Caco-2 (cell line): ENCODE data around the gene GIGYF1. TPM values are rescaled to one million over a fixed set of nuclear protein-coding genes. Genes with fewer than 3 reads are reported as not detected.
A peak's percentile ranks its signal among the peaks of the same experiment; 100 is the strongest.

Source experiments
- BruUV-seq: library from RNA; stranded (reverse); fragments of 400-500 nt; replicated peaks from 2 replicates; lab custom pipeline; 2021; lab: Mats Ljungman, UMichigan
- CTCF ChIA-PET: fragments of 300-600 bp; sonication (Branson Sonifier 250); formaldehyde crosslinking; loops from one replicate; lab custom pipeline; 2022; ENCODE audit warnings: antibody characterized with exemption; lab: Charles Lee
- POLR2A ChIA-PET: fragments of 300-600 bp; sonication (Branson Sonifier 250); formaldehyde crosslinking; loops from one replicate; lab custom pipeline; 2022; ENCODE audit warnings: antibody characterized with exemption; lab: Charles Lee
- DNase-seq, 2 experiments: peaks; one replicate each; pipeline versions ENCODE4 v3.0.0 to v3.0.0-alpha.2; 2020 to 2022
- H3K27me3 ChIP-seq: replicated peaks from 2 replicates; pipeline ENCODE4 v1.6.0; 2011; ENCODE audit warnings: low read length; ENCODE audit not compliant: control insufficient read depth, insufficient read depth
- H3K36me3 ChIP-seq: 2 replicates; pipeline ENCODE4 v1.5.1; 2011; ENCODE audit warnings: low read length; ENCODE audit not compliant: control insufficient read depth, insufficient read depth
- H3K4me1 ChIP-seq: fragments of 250-450 bp; sonication (Bioruptor Pico); 2 replicates; pipeline ENCODE4 v1.5.1; 2020; ENCODE audit warnings: mild to moderate bottlenecking
- H3K4me3 ChIP-seq: 2 replicates; pipeline ENCODE4 v1.5.1; 2011; ENCODE audit warnings: low read depth, mild to moderate bottlenecking, control low read depth, low read length
- H3K9me3 ChIP-seq: fragments of 250-450 bp; sonication (Bioruptor Pico); 2 replicates; pipeline ENCODE4 v1.5.1; 2020; ENCODE audit warnings: mild to moderate bottlenecking, moderate library complexity
- H3K27ac Mint-ChIP-seq: one replicate; pipeline ENCODE4 v1.8.0; 2022; ENCODE audit warnings: mixed read lengths; ENCODE audit not compliant: unreplicated experiment
- H3K27me3 Mint-ChIP-seq: one replicate; pipeline ENCODE4 v1.8.0; 2022; ENCODE audit warnings: mixed read lengths; ENCODE audit not compliant: insufficient read depth, unreplicated experiment
- H3K36me3 Mint-ChIP-seq: one replicate; pipeline ENCODE4 v1.8.0; 2022; ENCODE audit warnings: mild to moderate bottlenecking, mixed read lengths; ENCODE audit not compliant: insufficient read depth, unreplicated experiment
- H3K4me1 Mint-ChIP-seq: one replicate; pipeline ENCODE4 v1.8.0; 2022; ENCODE audit warnings: low read depth, mixed read lengths; ENCODE audit not compliant: unreplicated experiment
- H3K4me3 Mint-ChIP-seq: one replicate; pipeline ENCODE4 v1.8.0; 2022; ENCODE audit warnings: mild to moderate bottlenecking, moderate library complexity, mixed read lengths; ENCODE audit not compliant: unreplicated experiment
- H3K9me3 Mint-ChIP-seq: one replicate; pipeline ENCODE4 v1.8.0; 2022; ENCODE audit warnings: mixed read lengths; ENCODE audit not compliant: unreplicated experiment
- CTCF ChIP-seq, 2 experiments: fragments of 200-600 bp in 1 of 2; IDR thresholded peaks; 1 replicate in 1 of 2; 2 replicates in 1 of 2; pipeline versions ENCODE4 v1.5.1 to v1.8.0; 2011 to 2022; ENCODE audit warnings: antibody characterized with exemption in 1 of 2, control low read depth in 1 of 2, inconsistent platforms in 1 of 2, low read depth in 1 of 2, low read length in 1 of 2, mild to moderate bottlenecking in 1 of 2, moderate library complexity in 1 of 2; ENCODE audit not compliant: insufficient read depth in 1 of 2, severe bottlenecking in 1 of 2, unreplicated experiment in 1 of 2
- intact Hi-C: fragments of 100-400 bp; cut with micrococcal nuclease; formaldehyde crosslinking; loops from one replicate; pipeline ENCODE4 v1.10.0; 2022; ENCODE audit not compliant: unreplicated experiment
- total RNA-seq: library from RNA; stranded (reverse); gene quantifications from 2 replicates; pipeline ENCODE4 v1.2.3, GENCODE V29; 2022

The GIGYF1 gene
- total RNA-seq, 1 experiment from 2014 or later, result 53.1 TPM

GRCh38 chr7:100655908-100656674, 38.0 kb downstream of the GIGYF1 start, which contains the start of gene ACTL6B:
Gene ACTL6B, minus strand, starts transcription at chr7:100656448. Its CDS starts 94 bp downstream, at chr7:100656354.
- H3K4me1 Mint-ChIP-seq, result no peaks in the 10 kb centered on the region
- H3K4me3 Mint-ChIP-seq, result no peak within 1 kb of the TSS
- no peaks in the 10 kb centered on the region for H3K9me3 Mint-ChIP-seq
- peaks cover 6% of the 10 kb centered on the region for H3K4me1 ChIP-seq
- H3K36me3 ChIP-seq, result no peaks in the 10 kb centered on the region
- H3K27me3 Mint-ChIP-seq, result no peaks in the 10 kb centered on the region
- H3K4me3 ChIP-seq, result no peak within 1 kb of the TSS
- peak in 1 of 2 experiments; percentile 51 for DNase-seq
- H3K36me3 Mint-ChIP-seq, result no peaks in the 10 kb centered on the region
- POLR2A ChIA-PET, result no interaction called here
- no peak within 1 kb of the TSS for H3K27ac Mint-ChIP-seq
- BruUV-seq, result no TSS peak
- no peaks in the 10 kb centered on the region for H3K9me3 ChIP-seq
- intact Hi-C loops, result no loop called here
- H3K27me3 ChIP-seq, result no peaks in the 10 kb centered on the region; the same call in 1 of the 2 replicates
- CTCF ChIA-PET, result no interaction called here
- TF ChIP-seq CTCF (IDR thresholded peaks at IDR 0.05; ENCODE audit: insufficient read depth in 1 of 2, low read depth in 1 of 2, low read length in 1 of 2, severe bottlenecking in 1 of 2, unreplicated experiment in 1 of 2), result no peak

- no peaks in the 10 kb centered on the region for H3K27me3 Mint-ChIP-seq
- intact Hi-C loops, result no loop called here
- TF ChIP-seq CTCF (IDR thresholded peaks at IDR 0.05; ENCODE audit: insufficient read depth in 1 of 2, low read depth in 1 of 2, low read length in 1 of 2, severe bottlenecking in 1 of 2, unreplicated experiment in 1 of 2), result no peak
- H3K4me1 Mint-ChIP-seq, result peaks cover 4% of the 10 kb centered on the region
- Histone ChIP-seq H3K4me1 (peaks cover 6% of the 10 kb centered on the region), H3K27me3 (no peaks in the 10 kb centered on the region; the same call in 1 of the 2 replicates), H3K4me3 (no peak overlapping the region), H3K9me3 (no peaks in the 10 kb centered on the region), H3K36me3 (no peaks in the 10 kb centered on the region)
- no peak overlapping the region for H3K4me3 Mint-ChIP-seq
- H3K9me3 Mint-ChIP-seq, result no peaks in the 10 kb centered on the region
- no peak overlapping the region for H3K27ac Mint-ChIP-seq
- POLR2A ChIA-PET, result interaction anchor here (0.6 kb wide), 1 partner anchor 43 kb away, joined by 3 read pairs; no protein-coding TSS in a partner anchor
- no peak for DNase-seq
- BruUV-seq, result no TSS peak
- CTCF ChIA-PET, result no interaction called here
- H3K36me3 Mint-ChIP-seq, result no peaks in the 10 kb centered on the region
These were observed 38.9 kb downstream of the GIGYF1 start for GRCh38 chr7:100654908-100655831.
